ENCODE measurements around the gene ZNF526.
"Not testable (repeated sequence)": the region's sequence is repeated elsewhere in the genome, so short reads cannot be mapped to it uniquely, and the experiment has no call there.

Gene ZNF526

DNA sequence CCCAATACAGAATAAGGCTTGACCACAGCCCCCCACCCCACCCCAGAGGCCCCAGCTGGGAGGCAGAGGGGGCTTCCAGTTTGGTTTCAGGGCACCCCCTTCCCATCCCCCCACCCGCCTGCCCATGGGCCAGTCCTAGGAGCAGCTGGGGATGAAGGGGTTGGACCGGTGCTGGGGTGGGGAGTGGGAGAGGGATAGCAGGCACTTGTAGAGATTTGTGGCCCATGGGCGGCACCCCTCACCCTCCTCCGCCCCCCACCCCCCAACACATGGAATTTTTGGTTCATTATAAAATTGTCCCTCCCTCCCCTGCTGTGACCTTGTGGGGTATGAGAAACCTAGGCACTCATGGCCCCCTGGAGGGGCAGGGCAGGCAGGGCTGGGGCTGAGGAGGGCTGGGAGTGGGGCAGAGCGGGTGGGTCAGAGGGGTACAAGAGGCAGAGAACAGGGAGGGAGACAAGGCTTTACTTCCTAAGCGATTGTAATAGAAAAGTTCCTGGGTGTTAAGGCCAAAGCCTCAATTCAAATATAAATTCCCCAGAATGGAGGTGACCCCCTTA is 27.6 kb downstream of the ZNF526 start:
- DNase-seq, result no peak

DNA sequence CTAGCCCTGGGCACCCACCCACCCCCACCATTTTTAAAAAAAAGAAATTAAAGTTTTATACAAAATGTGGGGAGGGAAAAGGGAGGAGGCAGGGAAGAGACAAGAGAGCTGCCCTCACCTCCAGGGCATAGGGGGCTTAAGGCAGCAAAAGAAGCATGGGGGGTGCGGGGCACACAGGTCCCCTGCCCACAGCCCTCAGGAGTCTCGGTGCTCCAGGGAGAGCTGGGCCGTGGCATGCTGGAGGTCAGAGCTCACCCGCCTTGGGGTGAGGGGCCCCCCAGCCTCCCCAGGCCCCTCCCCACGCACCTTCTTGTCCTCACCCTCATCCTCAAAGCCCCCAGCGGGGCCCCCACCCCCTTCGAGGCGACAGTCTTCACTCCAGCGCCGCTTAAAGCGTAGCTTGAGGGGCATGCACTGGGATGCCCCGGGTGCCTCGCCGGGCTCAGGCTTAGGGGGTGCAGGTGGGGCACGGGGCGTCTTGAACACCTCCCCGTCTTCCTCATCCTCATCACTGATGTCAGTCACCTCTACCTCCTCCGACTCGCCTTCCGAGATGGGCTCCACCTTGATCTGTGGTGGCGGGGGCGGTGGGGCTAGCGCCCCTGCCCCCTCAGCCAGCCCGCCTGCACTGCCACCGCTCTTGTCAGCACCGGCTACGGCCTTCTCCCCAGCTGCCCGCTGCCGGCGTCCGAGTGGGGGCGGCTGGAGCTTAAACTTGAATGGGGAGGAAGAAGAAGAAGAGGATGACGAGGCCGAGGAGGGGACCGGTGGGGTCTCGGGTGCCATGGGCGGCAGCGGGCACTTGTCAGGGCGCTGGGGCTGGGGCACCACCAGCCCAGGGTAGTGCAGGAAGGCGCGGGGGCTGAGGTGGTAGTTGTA is 28.4 kb downstream of the ZNF526 start:
- no peak for DNase-seq

DNA sequence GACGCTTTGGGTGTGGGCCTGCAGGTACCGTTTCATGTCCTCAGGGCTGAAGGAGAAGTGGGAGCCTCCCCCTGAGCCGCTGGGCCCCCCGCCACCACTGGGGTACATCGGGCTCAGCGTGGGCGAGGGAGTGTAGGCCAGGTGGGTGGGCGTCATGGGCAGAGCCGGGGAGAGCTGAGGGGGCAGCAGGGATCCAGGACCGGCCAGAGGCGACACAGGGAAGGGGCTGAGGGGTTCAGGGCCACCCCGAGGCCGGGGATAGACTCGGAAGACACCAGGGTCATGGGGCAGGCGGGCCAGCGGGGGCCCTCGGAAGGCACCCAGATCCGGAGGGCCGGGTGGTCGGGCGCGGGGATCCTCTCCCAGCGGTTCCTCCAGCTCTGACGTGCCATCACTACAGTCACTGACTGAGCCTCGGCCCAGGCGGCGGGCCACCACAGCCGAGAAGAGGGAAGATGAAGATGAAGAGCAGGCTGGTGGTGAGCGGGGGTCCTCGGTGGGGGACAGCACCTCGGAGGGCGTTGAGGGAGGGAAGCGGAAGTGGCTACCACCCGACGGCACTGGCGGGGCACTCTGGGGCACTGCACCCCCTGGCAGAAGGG is 29.1 kb downstream of the ZNF526 start:
- DNase-seq, result no peak

DNA sequence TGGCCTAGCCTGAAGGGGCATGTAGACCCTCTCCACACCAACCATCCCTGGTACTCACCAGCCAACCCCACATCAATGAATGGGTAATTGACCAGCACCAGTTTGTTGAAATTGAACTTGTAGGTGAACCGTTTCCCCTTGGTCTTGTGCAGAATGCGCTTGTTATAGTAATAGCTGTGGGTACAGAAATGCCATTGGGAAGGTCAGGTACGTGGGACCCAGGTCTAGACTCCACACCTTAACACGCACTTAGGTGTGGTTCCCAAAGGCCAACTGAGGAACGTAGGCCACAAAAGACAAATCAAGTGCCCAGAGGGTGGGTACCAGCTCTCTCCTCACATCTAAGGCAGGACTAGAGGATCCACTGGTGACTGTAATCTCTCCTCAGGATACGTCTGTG is 29.7 kb downstream of the ZNF526 start:
- DNase-seq, result no peak

DNA sequence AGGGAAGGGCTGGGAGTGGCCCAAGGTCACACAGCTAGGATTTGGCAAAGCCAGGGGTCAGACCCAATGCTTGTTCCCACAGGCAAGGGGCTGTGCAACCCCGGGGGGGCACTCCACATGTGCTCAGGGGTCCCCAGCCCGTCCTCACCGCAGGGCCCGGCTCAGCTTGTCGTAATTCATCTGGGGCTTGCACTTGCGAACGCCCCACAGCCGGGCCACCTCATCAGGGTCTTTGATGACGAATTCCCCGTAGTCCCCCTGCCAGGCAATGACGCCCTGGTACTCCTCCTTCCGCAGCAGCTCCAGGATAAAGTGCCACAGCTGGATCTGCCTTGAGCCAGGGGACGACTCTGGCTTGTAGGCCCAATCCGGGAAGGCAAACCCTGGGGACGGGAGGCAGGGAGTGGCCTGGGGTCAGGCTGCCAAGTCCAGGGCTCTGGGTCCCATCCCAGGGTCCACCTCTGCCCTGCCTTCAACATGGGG is 30.1 kb downstream of the ZNF526 start:
- no peak for DNase-seq

DNA sequence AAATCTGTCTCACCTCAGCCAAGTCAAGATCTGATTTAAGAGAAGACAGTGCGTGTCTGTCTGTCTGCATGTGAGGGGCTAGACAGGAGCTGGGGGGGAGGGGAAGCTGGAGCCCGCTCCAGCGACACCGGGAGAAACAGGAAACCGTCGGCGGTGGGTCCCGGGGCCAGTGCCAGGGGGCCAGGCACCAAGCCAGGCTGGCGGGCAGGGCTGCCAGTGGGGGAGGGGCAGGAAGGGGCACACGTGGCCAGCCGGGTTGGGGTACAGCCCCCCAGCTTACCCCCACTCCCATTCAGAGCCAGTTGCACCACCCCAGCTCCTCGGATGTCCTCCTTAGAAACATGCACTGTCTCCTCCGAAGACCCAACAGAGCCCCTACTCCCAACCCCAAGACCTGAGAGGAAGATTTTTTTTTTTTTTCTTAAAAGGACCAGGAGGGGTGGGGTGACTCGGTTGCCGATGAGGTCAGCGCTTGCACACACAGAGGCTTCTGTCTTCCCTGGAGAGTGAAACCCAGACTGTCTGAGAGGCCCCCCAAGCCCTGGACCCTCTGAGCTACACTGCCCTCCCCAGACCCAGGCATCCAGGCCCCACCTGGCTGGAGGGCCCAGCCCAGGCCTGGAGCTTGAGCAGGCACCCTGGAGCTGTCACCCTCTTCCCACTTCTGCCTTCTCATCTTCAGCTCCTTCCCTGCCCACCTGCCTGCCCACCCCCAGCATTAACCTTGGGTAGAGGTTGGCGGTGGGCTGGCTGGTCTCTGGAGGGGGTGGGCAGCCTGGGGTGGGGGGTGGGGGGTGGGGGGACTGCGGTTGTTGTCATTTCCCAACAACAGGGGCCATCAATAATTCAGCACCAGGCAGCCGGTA is 30.8 kb downstream of the ZNF526 start:
- DNase-seq, result no peak

DNA sequence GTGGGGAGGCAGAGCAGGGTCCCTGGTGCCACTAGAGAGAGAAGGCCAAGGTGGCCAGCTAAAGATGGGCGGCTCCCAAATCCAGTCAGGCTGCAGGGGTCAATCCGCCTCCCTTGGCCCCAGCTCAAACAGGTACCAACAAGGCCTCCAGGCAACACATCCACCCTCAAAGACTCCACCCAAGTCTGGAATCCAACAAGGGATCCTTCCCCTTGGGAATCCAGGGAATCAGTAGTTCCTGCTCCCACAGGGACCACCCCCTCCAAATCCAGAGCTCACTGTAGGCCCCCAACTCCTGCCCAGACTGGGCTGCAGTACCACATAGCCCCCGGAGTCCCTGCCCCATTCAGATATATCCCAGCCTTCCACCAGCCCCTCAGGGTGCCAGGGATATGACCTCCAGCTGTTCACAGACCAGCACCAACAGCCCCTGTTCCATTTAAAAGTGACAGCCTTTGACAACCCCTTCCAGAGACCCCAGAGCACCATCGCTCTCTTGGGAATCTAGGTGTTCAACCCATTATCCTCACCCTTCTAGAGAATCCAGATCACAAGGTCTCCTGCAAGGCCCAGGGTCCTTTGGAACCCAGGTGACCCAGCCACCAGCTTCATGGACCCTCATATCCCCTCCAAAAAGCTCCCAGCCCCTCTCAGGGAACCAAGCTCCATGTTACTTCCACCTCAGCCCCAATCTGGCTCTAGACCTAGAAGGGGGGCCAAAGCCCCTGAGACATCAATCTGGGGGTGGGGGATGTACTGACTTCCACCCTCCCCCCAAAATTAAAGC is 31.7 kb downstream of the ZNF526 start:
- no peak for DNase-seq

DNA sequence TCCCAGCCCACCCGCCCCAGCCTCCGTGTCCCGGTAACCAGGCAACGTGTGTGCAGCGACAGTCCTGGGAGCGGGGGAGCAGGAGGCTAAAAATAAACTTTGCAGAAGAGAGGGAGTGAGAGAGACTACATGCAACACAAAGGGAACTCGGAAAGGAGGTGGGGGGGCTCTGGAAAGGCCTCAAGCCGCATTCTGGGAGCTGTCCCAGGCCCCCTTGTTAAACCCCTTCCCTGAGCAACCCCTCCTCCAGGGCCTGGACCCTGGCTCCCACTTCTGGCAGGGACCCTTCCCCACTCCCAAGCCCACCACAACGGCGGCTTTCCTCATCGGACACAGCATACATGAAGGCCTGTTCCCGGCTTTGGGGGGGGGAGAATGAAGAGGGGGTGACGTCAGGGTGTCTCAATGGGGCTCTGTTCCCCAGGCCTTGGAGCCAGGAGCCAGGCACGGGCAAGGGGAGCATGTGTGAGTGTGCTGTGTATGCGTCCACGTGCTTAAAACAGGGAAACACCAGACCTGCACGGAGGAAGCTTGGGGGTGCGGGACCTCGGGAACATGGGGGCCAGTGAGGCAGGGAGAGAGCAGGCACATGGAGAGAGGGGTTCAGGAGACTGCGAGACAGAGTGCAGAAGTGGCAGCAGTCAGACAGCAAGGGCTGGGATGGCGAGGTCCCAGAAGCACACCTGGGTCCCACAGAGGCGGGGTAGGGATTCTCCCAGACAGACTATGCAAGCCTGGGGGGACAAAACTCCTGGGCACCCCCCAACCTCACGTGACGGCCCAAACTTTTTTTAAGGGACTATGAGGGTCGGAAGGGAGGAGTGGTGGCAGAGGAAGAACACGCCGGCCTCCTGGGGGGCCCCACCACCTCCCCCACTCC is 32.5 kb downstream of the ZNF526 start:
- DNase-seq, result no peak

DNA sequence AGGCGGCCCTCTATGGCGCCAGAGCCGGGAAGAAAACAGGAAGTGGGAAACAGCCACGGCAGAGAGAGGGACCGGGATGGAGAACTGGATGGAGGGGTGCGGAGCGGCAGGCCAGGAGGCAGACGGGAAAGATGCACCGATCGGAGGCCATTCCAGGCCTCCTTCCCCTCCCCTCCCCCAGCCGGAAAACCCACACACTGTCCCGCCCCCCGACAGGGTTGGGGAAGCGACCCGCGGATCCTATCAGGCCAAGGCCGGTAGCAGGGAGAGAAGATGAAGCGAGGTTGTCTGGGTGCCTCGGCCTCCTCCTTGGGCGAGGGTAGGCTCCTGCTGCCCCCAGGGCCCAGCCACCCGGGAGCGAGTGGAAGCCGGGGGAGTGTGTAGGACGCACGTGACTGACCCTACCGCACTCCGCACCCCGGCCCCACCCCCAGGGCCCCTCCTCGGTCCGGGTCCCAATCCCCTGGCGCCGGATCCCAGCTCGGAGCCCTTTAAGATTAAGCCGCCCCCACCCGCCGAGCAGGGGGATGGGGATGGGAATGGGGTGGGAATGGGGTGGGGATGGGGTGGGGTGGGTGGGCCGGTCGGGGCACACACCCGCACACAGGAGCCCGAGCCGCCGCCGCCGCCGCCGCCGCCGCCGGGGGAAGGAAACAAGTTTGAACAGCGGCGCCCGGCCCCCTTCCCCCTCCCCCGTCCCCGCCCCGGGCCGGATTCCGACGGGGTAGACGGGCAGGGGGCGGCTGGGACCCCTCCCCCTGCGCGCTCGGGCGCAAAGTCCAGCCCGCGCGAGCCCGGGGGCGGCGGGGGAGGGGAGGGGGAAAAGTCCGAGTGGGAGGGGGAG is 33.4 kb downstream of the ZNF526 start:
- peak; percentile 44 to 70 (median 49) for DNase-seq

DNA sequence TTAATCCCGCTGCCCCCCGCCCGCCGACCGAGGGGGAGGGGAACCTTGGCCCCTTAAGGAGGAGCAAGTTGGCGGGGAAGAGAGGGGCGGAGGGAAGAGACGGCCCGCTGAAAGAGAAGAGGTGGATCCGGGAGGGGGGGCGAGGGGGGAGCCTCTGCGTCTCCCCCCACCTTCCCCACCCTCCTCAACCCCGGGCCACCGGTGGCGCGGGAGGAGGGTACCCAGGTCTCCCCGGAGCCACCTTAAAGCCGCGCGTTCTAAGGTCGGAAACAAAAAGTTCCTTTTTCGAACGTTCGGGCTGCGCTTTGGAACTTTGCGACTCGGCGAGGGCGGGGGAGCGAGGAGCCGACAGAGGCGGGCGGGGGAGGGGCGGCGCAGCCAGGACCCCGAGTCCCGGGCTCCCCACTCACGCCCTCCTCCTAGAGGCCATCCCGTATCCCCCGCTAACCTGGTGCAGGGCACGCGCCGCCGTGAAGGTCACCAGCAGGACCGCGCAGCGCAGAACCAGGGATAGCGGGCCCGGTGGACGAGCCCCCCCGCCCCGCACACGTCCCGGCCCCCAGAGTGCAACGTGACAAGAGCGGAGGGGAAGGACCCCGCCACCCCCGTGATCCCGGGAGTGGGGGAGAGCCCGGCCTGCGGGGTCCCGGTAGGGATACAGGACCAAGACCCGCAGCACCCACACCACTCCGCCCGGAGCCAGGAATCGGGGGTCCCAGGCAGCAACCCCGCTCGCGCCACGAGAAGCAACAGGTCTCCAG is 34.2 kb downstream of the ZNF526 start:
- DNase-seq, result peak; percentile 51 to 82 (median 68)

DNA sequence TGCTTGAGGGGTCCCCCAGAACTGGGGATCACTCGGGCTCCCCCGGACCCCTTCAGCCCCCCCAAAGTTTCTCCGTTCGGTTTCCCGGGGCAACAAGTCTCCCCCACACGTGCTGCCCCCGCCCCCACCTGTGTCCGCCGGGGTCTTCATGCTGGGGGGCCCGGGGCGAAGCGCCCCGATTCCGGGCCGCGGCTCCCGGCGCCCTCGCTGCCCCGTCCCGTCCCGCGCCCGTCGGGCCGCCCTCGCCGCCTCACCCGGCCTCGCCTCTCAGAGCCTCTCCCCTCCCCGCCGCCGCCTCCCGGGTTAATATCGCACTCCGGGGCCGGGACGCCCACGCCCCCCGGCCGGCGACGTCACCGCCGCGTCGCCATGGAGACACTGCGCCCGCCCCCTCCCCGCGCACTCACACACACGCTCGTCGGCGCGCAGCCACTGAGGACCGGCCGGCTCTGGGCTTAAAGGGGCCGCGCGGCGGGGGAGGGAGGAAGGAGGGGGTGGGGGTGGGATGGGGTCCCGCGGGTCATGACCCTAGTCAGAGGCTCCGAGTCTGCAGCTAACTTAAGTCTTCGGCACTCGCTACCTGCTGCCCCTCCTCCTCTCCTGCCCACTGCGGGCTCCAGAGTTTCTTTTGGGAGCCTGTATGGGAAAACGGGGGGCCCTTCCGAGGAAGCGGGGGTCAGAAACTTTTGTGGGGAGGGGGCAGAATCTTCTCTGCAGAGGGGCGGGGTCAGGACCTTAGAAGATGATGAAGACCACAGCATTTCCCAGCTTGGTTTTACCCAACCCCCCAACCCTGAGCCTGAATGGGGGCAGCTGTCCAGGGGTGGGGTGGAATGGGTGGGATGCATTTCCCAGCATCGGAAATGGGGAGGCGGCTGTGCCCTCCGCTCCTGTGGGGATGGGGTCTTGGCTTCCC is 35.0 kb downstream of the ZNF526 start, which contains the start of gene ERF:
Gene ERF (minus strand): TSS at position 279 of the 916 bp plus-strand sequence. CDS start 129 bp downstream, at position 150.
- DNase-seq, result peak; percentile 88 to 94 (median 91)

DNA sequence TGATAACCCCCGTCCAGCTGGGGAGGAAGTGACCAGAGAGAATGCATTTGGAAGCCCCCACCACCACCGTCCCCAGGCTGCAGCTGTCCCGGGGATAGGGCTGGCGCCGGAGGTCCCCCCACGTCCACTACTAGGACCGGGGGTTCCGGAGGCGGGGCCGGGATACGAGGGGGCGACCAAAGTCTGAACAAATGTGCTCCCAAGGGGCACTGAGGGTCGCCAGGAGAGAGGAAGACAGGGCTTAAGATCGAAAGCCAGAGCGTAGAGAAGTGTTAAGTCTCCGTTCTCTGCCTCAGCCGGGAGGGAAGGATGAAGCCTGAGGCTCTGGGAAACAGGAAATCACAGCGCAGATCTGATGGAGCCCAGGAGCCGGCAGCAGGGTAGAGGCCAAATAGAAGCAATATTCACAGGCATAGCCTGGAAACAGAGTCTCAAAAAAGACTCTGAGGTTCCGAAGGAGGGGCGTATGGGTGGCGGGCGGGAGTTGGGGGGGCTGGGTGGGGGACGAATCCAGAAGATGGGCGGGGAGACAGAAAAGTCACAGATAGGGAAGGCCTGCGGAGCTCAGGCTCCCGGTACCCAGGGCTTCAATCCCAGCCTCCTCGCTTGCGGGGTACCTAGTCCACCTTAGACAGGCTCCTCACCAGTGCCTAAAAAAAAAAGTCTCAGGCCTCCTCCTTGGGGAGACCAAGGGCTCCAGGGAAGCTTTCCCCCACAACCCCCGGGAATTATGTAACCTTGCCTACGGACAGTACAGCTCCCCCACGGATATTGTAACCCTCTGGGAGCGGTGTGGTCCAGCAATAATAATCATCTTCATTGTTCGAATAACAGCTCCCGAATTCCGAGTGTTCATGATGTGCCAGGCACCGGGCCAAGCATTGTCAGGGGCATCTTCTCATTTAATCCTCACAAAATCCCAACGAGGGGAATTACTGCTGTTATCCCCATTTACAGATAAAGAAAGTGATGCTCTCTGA is 35.9 kb downstream of the ZNF526 start:
- no peak for DNase-seq

DNA sequence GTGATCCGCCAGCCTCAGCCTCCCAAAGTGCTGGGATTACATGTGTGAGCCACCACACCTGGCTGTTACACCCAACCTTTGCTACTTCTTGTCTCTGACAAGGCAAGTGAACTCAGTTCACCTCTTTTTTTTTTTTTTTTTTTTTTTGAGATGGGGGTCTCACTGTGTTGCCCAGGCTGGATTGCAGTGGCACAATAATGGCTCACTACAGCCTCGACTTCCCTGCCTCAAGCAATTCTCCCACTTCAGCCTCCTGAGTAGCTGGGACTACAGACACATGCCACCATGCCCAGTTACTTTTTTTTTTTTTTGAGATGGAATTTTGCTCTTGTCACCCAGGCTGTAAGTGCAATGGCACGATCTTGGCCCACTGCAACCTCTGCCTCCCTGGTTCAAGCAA is 37.7 kb downstream of the ZNF526 start:
- DNase-seq, result not testable (repeated sequence)

DNA sequence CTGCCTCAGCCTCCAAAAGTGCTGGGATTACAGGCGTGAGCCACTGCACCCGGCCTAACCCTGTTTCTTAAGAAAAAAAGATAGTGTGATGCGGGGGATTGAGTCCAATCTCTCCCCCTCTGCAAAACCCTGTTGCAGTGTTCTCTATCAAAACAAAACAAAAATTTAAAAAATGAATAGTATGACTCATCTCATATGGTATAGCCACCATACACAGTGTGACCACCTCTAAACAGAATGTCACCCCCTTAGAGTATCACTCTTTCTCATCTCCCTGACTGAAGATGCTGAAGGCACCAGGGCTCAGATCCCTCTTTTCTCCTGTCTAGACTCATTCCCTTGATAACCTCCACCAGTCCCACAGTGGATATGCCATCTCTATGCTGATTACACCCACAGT is 41.7 kb downstream of the ZNF526 start:
- DNase-seq, result no peak

DNA sequence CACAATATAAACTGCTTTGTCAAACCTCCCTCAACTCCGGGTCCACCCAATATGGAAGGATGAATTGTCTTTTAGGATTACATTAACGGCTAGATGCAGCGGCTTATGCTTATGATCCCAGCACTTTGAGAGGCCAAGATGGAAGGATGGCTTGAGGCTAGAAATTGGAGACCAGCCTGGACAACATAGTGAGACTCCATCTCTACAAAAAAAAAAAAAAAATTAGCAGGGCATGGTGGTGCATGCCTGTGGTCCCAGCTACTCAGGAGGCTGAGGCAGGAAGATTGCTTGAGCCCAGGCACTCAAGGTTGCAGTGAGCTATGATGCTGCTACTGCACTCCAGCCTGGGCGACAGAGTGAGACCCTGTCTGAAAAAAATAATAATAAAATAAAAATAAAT is 46.0 kb downstream of the ZNF526 start:
- not testable (repeated sequence) for DNase-seq

DNA sequence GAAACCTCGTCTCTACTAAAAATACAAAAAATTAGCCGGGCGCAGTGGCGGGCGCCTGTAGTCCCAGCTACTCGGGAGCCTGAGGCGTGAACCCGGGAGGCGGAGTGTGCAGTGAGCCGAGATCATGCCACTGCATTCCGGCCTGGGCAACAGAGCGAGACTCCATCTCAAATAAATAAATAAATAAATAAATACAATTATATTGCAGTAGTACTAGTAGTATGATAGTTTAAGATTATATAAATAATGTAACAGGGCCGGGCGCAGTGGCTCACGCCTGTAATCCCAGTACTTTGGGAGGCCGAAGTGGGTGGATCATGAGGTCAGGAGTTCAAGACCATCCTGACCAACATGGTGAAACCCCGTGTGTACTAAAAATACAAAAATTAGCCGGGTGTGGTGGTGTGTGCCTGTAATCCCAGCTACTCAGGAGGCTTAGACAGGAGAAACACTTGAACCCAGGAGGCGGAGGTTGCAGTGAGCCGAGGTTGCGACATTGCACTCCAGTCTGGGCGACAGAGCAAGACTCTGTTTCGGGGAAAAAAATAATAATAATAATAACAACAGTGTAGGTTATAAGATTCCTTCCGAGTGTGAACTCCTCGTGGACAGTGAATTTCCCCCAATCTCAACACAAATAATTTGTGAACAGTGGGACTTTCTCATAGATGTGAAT is 47.0 kb downstream of the ZNF526 start:
- DNase-seq, result not testable (repeated sequence)
